ENCODE results near the gene ENDOU.

- TF ChIP-seq CTCF (conservative IDR thresholded peaks at IDR 0.05) (no peak), EZH2 (IDR thresholded peaks at IDR 0.05; ENCODE audit: low read depth) (no peak)
These were observed 33.2 kb upstream of the ENDOU start for GRCh38 chr12:47758584-47758833.

All from PC-9 (cell line).